C1 segment of cervical spinal cord (tissue), 14 donors: Measurements from ENCODE around the gene PLCB4.

Experiments used
- DNase-seq, 14 donors: peaks; one replicate each; lab custom pipeline; 2025; lab: John Stamatoyannopoulos, UW

PLCB4 gene

DNA sequence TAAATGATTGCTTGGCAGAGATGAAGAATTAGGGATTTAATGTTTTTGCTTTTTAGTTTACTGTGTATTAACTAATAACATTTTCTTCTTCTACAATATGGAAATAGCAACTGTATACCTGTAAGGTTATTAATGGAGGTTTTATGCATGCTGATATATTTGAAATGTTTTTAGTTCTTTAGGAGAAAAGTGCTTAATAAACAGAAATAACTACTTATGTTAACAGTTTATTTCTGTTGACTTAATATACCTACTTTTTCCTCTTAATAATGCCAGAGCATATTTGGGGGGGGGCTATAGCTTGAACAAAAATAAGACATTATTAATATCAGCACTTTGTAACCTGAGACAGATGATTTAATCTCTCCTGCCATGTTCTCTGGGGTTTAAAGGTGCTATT, 33.6 kb downstream of the PLCB4 start:
- DNase-seq = no peak

DNA sequence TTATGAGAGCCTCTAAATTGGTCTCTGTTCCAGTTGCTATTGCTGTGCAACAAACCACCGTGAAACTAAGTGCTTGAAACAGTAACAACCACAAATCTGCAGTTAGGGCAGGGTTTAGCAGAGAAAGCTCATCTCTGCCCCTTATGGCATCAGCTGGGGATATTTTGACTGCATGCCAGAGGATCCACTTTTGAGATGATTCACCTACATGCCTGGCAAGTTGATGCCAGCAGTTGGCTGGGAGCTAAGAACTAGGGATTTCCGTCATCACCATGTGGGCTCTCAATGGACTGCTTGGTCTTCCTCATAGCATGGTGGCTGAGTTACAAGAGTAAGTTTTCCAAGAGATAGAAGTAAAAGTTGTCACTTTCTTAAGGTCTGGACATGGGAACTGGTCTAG, 35.1 kb downstream of the PLCB4 start:
- DNase-seq = peak in 1 of 14 donors; percentile 28

DNA sequence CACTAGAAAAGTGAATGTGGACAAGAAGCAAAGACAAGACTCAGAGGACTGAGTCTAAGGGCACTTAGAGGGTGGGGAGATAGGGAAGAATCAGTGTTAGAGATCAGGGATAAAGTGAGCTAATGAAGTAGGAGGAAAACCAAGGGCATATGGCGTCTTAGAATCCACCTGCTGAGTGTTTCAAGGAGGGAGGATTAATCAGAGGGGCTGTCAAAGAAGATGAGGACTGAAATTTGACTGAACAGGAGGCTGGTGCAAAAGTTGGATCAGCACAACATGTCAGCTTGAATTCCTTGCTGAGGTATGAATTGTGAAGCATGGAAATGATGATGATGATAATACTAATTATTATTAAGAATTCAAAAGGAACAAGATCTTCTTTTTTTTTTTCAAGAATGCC, 39.4 kb downstream of the PLCB4 start:
- DNase-seq = no peak

DNA sequence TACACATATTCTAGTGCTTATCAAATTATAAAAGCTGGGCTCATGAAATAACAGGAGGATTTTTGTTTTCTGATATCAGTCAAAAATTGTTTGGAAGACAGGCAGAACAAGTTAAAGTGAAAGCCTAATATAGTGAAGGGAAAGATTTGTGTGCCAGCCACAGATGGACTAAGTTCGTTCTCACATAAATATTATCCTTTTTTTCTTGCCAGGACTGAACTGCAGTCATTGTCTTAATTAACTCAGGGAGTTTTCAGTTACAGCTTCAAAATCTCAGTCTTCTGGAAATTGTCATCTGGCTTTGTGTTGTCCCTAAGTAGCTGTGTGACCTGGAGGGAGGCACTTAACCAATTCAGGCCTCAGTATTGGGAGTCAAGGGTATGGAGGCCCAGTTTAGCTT, 40.7 kb downstream of the PLCB4 start:
- no peak for DNase-seq

DNA sequence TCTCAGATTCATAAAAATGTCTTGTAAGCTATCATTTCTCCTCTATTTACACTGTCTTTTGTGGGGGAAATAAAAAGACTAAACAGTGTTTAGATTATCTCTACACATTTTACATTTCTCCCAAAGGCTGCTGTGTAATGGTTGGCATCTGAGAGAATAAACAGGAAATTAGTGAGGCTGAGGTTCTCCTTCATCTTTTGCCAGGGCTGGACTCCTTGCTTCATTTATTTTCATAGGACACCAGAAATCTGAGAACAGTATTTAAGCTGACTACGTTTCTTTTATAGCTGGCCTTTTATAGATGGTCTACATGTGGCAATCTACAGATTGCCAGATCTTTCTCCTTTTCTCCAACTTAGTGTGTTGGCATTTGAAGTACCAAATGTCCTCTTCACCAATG, 41.5 kb downstream of the PLCB4 start:
- DNase-seq = peak in 1 of 14 donors; percentile 21

DNA sequence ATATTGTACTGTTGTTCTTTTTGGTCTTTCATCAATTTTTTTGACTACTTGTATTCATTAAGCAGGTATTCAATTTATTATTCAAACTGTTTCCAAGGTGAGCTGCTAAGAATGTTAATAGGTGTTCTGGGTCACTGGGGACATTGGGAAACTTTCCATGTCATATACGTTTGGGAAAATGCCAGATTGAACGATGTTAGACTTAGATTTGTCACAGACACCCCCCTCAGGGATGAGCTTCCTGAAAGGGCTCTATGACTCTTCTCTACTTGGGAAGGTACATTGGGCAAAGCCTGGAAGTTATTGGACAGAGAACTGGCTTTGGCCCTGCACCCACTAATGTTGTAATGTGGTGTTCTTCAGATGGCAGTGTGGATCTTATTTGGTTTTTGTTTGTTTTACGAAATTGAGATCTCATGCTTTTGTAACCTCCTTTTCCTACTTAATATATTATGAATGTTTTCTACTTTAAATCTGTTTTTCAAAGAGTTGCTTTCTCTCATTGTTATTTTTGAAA, 42.1 kb downstream of the PLCB4 start:
- peak in 1 of 14 donors; percentile 28 for DNase-seq

DNA sequence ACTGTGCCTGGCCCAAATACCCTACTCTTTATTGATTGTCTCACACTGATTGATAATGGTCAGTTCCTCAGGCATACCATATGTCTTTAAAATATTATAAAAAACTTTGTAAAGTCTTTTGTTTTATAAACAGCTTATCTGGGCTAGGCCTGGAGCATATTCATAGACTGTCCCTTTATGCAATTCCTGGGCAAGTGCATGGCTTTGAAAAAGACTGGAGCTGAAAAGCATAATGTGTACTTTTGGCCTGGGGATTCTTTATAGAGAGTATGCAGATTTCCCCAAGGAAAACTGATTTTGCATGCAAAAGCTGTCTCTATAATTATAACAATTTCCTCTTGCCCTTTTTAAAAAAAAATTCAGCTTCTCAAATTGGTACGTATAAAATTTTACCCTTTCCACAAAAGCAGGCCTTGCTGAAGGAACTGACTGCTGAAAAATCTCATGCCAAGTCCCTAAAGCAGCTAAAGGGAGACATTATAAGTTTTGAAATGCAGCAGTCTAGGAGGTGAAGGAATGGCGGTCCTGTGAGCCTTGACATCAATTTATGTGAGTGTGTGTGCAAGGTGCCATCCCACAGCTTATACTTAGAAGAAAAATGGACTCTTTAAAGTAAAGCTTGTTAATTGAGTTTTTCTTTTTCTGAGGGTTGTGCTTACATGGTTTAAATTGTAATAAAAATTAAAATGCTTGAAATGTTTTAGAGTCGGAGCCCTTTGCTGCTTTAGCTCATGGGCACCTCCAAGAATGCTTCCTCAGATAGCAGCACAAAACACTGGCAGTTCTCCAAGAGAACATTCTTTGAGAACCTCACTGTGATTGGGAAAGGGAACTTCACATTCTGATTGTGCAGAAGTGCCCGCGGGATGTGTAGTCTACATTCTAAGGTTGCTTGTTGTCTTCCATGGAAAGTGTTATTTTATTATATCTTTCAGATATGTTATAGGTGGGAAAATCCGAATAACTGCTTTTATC, 43.9 kb downstream of the PLCB4 start:
- DNase-seq = peak in 1 of 14 donors; percentile 38

DNA sequence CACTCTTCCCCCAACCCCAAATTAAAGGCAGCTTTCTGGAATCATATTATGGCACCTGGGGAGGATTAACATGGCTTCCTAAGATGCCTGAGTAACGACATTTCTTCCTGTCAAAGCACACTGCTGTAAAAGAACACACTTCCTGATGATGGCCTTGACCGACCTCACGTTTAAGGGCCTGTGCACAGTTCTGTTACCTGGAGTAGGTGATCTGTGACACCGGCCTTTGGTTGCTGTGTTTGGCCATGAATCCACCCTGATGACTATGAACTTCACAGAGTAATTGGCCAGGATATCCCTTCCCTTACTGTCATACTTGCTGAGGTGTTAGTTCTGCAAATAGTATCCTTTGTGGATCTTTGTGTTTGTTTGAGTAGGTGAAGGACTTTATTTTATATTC, 45.8 kb downstream of the PLCB4 start:
- no peak for DNase-seq

DNA sequence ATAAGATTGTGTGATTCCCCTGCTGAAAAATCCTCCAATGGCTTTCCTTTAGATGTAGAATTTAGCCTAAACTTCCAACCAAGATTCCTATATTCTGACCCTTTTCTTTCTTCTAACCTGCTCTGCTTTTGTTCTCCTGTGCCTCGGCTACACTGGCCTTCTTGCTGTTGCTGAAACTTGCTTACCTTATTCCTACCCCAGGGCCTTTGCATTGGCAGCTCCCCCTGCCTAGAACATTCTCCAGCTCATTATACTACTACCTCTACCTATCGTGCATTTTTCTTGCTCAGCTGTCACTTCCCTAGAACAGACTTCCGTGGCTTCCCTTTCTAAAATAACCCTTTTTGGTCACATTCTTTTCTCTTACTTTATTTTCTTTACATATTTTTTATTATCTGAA, 48.7 kb downstream of the PLCB4 start:
- DNase-seq = no peak

DNA sequence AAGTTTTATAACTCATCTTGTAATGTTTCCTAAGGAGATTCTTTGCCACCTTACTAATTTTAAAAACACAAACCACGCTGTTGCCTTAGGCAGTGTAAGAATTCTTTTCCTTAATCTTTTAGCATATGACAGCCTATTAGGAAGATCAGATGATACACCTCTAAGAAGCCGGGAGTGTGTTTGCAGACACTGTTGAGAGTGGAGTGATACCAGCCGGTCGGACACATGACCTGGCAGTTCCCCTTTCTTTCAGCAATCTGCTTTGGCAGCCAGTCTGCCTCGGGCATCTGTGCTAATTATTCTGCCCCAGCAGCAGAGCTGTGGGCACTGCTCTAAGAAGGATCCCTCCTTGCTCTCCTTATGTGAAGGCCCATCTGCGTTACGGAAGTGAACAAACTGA, 50.9 kb downstream of the PLCB4 start:
- DNase-seq = peak in 10 of 14 donors; percentile 9 to 98 (median 17)

DNA sequence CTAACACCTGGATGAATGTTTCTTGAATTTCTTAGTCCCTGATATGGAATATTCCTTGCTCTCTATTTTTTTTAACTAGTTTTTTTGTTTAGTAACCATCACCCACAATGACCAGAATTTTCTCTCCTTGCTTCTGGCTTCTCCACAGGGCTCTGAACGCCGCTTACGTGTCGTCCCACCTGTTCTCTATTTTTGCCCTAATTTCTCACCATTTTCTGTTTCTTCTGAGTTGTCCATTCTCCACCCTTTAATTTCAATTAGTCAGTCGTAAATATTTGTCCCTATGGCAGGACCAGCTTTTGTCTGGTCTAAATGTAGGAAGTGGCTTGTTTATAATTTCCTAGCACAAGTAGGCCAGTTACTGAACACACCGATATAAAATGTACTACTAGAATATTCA, 52.3 kb downstream of the PLCB4 start:
- peak in 1 of 14 donors; percentile 76 for DNase-seq

DNA sequence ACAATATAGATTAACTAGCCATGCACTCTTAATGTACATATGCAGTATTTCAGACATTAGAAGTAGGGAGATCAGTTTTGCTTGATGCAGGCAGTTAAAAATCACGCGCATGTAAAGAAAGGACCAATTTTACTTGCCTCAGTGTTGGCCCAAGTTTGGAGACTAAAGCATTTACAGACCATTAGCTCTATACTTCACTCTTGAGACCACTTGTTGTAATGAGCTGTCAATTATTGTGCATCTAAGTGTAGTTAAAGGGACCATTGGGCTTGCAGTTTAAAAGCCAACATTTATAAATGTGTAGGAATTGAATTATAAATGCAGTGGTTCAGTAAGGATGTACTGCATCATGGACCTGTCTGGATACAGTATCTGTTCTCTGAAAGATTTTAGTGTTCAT, 53.7 kb downstream of the PLCB4 start:
- DNase-seq = no peak

DNA sequence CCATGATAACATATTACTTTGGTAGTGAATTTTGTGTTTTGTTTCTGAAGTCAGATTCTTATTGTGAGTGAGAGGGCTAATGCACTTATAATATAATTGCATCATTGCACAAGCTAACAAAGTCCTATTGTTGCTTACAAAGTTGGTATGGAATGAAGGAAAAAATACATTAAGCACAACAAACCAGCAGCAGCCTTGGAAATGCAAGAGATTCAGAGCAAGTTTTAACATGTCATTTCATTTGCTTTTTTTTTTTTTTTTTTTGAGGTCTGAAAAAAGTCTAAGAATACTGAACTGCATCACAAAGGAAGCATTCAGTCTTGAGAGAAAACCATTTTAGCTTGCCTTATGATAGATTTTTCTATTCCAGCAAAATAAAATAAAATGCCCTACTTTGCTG, 57.6 kb downstream of the PLCB4 start:
- no peak for DNase-seq

DNA sequence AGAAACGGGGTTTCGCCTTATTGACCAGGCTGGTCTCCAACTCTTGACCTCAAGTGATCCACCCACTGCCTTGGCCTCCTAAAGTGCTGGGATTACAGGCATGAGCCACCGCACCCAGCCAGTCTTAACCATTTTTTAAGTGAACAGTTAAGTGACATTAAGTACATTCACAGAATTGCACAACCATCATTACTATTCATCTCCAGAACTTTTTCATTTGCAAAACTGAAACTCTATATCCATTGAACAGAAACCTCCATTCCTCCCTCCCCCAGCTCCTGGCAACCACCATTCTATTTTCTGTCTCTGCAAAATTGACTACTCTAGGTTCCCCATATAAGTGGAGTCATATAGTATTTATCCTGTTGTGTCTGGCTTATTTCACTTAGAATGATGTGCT, 59.7 kb downstream of the PLCB4 start:
- DNase-seq = no peak

DNA sequence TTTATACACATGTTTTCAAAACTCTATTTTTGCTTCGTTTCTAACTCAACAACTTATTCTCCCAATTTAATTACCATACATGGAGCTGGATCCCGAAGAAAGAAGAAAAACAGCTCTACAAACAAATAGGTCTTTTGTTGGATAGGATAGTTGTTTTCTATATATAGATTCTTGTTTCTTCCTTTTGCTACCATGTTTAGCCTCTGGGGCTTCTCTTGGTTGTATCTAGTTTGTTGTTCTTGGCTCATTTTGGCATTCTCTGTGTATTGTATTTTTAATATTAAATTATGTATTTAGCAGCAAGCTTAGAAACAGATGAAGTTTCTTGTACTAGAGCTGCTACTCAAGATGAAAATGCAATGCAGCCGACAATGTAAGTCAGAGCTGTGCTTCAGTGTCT, 60.9 kb downstream of the PLCB4 start:
- DNase-seq = no peak

DNA sequence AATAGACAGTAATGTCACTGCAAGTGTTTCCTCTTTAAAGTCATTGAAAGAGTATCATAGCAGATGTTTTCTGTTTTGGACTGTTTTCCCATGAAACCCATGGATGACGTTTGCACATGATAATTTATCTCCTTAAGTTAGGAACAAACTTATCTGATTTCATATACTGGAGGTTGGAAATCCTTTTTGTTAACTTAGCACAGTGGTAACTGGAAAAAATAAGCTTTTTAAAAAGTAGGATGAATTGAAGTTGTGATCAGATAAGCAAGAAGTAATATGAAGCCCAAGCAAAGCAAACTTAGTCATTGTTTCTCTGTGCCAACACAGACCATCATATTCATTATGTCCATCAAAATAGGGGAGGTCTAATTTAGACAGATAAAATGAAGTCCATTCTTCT, 61.6 kb downstream of the PLCB4 start:
- no peak for DNase-seq

DNA sequence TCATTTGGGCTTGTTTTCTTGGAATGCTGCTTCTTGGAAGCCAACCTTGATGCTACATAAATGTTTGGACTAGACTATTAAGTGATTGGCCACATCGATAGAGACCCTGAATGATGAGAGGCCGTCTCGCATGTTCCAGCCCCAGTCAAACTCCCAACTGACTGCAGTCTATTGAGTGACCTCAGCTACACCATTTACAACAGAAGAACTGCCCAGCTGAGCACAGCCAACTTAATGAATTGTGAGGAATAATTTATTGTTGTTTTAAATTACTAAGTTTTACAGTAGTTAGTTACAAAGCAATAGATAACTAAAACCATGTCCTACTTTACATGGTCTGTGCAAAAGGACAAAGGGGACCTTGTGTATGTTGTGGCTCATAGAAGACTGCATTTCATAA, 63.0 kb downstream of the PLCB4 start:
- no peak for DNase-seq

DNA sequence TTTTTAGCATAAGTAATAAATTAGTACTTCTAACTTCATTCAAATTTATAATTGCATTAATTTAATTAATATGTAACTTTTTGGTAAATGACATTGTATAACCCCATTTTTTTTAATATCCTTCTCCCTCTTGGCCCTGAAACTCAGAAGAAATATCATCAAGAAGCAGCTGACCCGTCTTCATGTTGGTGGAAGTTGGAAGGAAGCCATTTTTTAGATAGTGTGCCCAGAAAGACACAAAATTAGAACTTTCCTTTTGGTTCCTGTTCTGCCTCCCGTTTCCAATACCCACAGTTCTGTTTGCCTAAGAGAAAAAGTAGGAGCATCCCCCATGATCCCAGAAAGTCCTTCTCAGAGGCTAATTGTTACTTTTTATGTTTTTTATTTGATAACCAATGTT, 65.5 kb downstream of the PLCB4 start:
- DNase-seq = no peak

DNA sequence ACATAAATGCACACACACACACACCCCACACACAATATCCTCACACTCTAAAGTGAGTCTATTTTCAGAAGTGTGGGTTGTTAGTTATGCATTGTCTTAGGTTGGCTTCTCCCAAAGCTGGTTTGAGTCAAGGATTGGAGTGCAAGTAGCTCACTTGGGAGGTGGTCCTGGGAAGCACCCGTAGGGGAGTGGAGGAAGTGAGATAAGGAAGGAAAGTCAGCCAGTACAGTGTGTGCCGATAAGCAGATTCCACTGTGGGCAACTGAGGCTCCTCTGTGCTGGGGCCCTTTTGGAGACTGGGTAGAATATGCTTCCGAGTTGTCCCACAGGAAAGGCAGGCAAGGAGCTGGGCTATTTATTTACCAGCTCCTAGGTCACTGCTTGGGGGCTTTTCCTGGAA, 67.2 kb downstream of the PLCB4 start:
- DNase-seq = no peak

DNA sequence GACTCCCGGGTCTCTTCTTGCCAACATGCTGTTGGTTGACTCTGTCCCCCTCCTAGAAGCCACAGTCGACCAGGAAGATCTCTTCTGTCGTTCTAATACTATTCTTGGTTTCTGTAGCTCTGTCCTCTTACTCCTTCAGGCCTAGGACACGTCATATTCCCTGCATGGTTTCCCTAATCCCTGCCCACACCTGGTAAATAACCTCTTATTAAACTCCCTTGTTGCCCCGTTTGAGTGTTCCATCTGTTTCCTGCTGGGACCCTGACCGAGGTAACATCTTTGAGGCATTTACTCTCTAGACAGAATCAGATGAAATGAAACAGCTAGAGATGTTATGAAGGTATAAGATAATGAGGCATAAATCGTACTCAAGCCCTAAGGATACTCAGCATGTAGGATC, 68.1 kb downstream of the PLCB4 start:
- DNase-seq = peak in 1 of 14 donors; percentile 20

DNA sequence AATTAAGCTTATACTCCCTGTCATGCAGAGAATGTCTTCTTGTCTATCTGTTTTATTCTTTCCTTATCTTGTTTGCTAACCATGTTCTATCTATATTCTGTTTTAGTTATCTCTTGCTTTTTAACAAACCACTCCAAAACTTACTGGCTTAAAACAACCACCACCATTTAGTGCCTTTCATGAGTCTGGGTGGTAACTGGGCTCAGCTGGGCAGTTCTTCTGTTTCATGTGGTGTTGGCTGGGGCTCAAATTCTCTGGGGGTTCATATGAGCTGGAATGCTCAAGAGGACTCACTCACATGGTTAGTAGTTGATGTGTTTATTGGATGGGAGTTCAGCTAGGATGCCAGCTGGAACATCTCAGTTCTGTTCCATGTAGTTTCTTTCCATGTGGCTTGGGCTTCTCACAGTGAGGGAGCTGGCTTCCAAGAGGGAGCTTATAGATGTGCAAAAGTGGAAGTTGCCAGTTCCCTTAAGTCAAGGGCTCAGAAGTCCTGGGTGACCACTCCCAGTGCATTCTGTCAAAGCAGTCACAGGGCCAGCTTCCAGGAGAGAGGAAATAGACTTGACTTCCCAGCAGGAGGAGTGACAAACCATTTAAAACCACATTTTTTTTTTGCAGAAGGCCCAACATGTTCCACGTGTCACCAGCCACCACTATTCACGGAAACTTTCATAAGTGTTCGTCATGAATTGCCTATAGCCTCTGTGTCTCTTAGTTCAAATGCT, 70.4 kb downstream of the PLCB4 start:
- DNase-seq = no peak

DNA sequence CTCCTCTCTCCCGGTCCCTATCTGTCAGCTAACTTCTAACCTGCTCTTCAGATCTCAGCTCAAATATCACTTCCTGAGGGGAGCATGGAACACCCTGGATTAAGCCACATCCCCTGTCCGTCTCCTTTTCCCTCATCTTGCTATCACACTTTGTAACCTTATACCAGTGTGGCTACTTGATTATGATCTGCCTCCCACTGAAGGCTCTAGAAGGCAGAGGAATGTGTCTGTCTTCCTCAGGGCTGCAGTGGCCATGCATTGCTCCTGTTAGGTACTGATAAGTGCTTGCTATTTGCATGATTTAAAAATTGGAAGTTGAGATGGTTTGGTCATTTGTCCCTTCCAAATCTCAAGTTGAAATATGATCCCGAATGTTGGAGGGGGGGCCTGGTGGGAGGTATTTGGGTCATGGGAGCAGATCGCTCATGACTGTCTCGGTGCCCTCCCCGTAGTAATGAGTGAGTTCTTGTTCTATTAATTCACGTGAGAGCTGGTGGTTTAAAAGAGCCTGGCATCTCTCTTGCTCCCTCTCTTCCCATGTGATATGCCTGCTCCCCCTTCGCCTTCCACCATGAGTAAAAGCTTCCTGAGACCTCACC, 71.4 kb downstream of the PLCB4 start:
- no peak for DNase-seq
